ENCODE measurements around the gene DDX1.

Gene DDX1

GRCh38 chr2:15548974-15549373 lies 42.7 kb upstream of the DDX1 start:
- TF ChIP-seq CTCF (conservative IDR thresholded peaks at IDR 0.05; ENCODE audit: low read depth, low read length) = no peak
- no peak overlapping the region for H3K4me3 ChIP-seq (ENCODE audit: low read depth, low read length)
- no peak for DNase-seq (ENCODE audit: low read depth)

DNA sequence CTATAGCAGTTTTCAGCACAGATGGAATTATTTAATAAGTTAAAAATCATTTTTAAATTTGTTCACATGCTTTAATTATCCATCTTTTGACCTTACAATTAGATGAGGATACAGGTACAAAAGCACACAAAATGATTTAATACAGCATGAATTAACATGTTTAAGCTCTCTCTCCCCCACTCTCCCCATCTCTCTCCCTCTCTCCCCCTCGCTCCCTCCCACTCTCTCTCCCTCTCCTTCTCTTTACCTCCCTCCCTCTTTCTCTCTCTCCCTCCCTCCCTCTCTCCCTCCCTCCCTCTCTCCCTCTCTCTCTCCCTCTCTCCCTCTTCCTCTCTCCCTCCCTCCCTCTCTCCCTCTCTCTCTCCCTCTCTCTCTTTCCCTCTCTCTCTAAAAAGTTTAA lies 38.1 kb upstream of the DDX1 start:
- DNase-seq (ENCODE audit: low read depth) = no peak
- no peak for TF ChIP-seq CTCF (conservative IDR thresholded peaks at IDR 0.05; ENCODE audit: low read depth, low read length)

DNA sequence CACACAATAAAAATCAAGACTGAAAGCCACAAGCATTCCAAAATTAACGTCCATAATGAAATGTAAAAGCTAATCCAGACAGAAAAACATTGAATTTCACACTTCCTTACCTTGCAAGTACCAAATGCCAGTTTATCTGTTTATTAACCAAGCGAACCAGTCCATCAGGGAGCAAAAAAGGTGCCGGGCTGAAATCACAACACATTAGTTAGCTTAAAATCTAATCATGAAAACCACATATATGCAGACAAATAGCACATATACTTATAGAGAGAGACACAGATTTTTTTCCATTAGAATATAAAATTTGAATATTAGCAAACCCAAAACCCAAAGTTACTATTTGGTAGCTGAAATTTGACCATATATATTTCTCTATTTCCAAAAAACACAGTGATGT lies 37.7 kb upstream of the DDX1 start:
- no peak for TF ChIP-seq CTCF (conservative IDR thresholded peaks at IDR 0.05; ENCODE audit: low read depth, low read length)
- no peak for DNase-seq (ENCODE audit: low read depth)
- no peak overlapping the region for H3K4me3 ChIP-seq (ENCODE audit: low read depth, low read length)

More for the DNA sequence above, 38.1 kb upstream of the DDX1 start:
- H3K4me3 ChIP-seq (ENCODE audit: low read depth, low read length) = no peak overlapping the region

DNA sequence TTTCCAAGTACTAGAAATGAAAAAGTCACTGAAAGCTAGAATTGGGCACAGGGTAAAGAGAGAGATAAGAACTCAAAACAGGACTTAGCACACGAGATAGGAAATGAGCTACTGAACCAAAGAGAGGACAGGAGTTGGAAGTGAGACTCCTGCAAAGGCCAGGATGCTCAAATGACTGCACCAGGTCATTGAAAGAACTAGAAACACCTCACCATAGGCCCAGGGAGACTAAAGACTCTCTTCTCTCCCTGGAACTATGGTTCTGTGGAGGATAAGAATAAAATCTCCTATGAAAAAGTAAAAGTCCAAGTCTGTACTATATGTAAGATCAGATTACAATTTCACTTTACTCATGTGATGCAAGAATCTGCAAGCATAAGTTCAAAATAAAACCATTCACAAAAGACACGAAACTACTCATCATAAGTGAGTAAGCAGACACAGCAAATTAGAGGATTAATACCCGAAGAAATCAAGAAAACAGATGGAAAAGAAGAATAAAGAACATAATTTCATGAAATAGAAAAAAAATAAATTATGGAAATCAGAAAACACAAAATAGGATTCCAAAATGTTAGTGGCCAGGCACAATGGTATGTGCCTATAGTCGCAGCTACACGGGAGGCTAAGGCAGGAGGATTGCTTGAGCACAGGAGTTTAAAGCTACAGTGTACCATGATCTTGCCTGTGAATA lies 37.0 kb upstream of the DDX1 start:
- no peak for TF ChIP-seq CTCF (conservative IDR thresholded peaks at IDR 0.05; ENCODE audit: low read depth, low read length)

DNA sequence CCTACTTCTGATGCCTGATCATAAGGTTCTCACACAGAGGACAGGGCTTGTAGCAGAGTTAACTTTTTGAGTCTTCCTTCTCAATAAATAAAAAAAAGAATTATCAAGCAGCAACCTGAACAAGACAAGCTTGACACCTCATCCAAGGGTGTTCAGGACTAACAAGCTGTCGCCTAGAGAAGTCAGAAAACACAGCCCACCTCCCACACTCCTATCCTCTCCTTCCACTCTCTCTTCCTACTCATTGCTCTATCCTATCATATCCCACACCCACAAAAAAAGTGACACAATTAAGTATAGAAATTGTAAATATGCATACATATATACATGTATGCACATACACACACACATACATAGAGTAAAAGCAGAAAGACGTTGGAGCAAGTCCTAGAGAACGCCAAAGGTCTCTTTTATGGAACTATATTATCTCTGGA lies 35.9 kb upstream of the DDX1 start:
- H3K4me3 ChIP-seq (ENCODE audit: low read depth, low read length) = no peak overlapping the region
- TF ChIP-seq CTCF (conservative IDR thresholded peaks at IDR 0.05; ENCODE audit: low read depth, low read length) = no peak
- no peak for DNase-seq (ENCODE audit: low read depth)

More for the DNA sequence above, 37.0 kb upstream of the DDX1 start:
- DNase-seq (ENCODE audit: low read depth) = peak; percentile 35
- no peak overlapping the region for H3K4me3 ChIP-seq (ENCODE audit: low read depth, low read length)

- no peak overlapping the region for H3K4me3 ChIP-seq (ENCODE audit: low read depth, low read length)
- no peak for TF ChIP-seq CTCF (conservative IDR thresholded peaks at IDR 0.05; ENCODE audit: low read depth, low read length)
- no peak for DNase-seq (ENCODE audit: low read depth)
Measured at GRCh38 chr2:15556311-15556930, 35.2 kb upstream of the DDX1 start.

DNA sequence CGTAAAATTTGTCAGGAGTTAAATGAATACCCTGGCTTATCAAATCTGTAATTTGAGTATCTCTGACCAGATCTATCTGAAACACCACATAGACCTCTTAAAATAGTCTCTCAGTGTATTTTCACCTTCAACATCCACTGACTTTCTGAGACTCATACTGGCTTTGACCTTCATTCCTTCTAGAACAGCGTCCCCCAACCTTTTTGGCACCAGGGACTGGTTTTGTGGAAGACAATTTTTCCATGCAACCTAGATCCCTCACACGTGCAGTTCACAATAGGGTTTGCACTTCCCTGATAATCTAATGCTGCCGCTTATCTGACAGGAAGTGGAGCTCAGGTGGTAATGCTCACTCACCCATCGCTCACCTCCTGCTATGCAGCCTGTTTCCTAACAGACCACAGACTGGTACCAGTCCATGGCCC lies 33.8 kb upstream of the DDX1 start:
- no peak for DNase-seq (ENCODE audit: low read depth)
- H3K4me3 ChIP-seq (ENCODE audit: low read depth, low read length) = no peak overlapping the region

More for the DNA sequence above, 33.8 kb upstream of the DDX1 start:
- TF ChIP-seq CTCF (conservative IDR thresholded peaks at IDR 0.05; ENCODE audit: low read depth, low read length) = no peak

All from choroid plexus epithelial cell (primary cell).